Astrocyte of the cerebellum (primary cell): ENCODE data around the gene COL4A2.

ENCODE experiments used
- DNase-seq: peaks from one replicate; pipeline ENCODE4 v3.0.0-alpha.2; 2011; ENCODE audit warnings: low read depth
- H3K4me3 ChIP-seq: 2 replicates; pipeline ENCODE4 v1.5.1; 2011; ENCODE audit warnings: mild to moderate bottlenecking, low read depth, low read length, moderate library complexity
- CTCF ChIP-seq: IDR thresholded peaks from 2 replicates; pipeline ENCODE4 v1.5.1; 2012; ENCODE audit warnings: low read length, low read depth, moderate library complexity, mild to moderate bottlenecking; ENCODE audit errors: missing control alignments
- in situ Hi-C: cut with HindIII; loops from 2 replicates; pipeline ENCODE4 v1.10.0; 2017; ENCODE audit warnings: low sequenced_read_pairs

Gene COL4A2

GRCh38 chr13:110475550-110476219 lies 168.6 kb downstream of the COL4A2 start:
- no peak for DNase-seq
- in situ Hi-C loops = no loop called here
- no peak overlapping the region for H3K4me3 ChIP-seq
- no peak for TF ChIP-seq CTCF

- TF ChIP-seq CTCF = no peak
- no peak overlapping the region for H3K4me3 ChIP-seq
- no peak for DNase-seq
- in situ Hi-C loops = no loop called here
Observed at GRCh38 chr13:110476220-110476617, 169.1 kb downstream of the COL4A2 start.

- no peak for TF ChIP-seq CTCF
- in situ Hi-C loops = no loop called here
- DNase-seq = no peak
- no peak overlapping the region for H3K4me3 ChIP-seq
Observed at GRCh38 chr13:110477706-110478245, 170.7 kb downstream of the COL4A2 start.

- no peak overlapping the region for H3K4me3 ChIP-seq
- no peak for TF ChIP-seq CTCF
- no peak for DNase-seq
- in situ Hi-C loops = no loop called here
Observed at GRCh38 chr13:110478405-110479214, 171.5 kb downstream of the COL4A2 start.

- TF ChIP-seq CTCF = no peak
- no peak overlapping the region for H3K4me3 ChIP-seq
- no peak for DNase-seq
- in situ Hi-C loops = no loop called here
Observed at GRCh38 chr13:110479215-110479545, 172.1 kb downstream of the COL4A2 start.

- DNase-seq = no peak
- no peak for TF ChIP-seq CTCF
- in situ Hi-C loops = no loop called here
- no peak overlapping the region for H3K4me3 ChIP-seq
Observed at GRCh38 chr13:110479648-110480047, 172.6 kb downstream of the COL4A2 start.
